H9 (cell line): Measurements from ENCODE around the gene IMMP2L. TPM values are rescaled to one million over a fixed set of nuclear protein-coding genes. Genes with fewer than 3 reads are reported as not detected.
A peak's percentile ranks its signal among the peaks of the same experiment; 100 is the strongest.

Experiments used
- DNase-seq: peaks from one replicate; pipeline ENCODE4 v3.0.0-alpha.2; 2017
- H2AFZ ChIP-seq: one replicate; pipeline ENCODE4 v1.6.1; 2013; ENCODE audit warnings: mild to moderate bottlenecking, low read length, control low read depth, moderate library complexity
- H2AK5ac ChIP-seq: 2 replicates; pipeline ENCODE4 v1.6.1; 2013; ENCODE audit warnings: low read length, control low read depth, mixed read lengths; ENCODE audit not compliant: insufficient read length
- H2BK120ac ChIP-seq: one replicate; pipeline ENCODE4 v1.6.1; 2013; ENCODE audit warnings: low read depth, mild to moderate bottlenecking, low read length, control low read depth, inconsistent platforms; ENCODE audit not compliant: poor library complexity, severe bottlenecking
- H2BK12ac ChIP-seq: 2 replicates; pipeline ENCODE4 v1.6.1; 2013; ENCODE audit warnings: low read length, control low read depth, mixed read lengths, low read depth; ENCODE audit not compliant: insufficient read length
- H2BK15ac ChIP-seq: 2 replicates; pipeline ENCODE4 v1.6.1; 2013; ENCODE audit warnings: low read depth, low read length, control low read depth
- H2BK20ac ChIP-seq: one replicate; pipeline ENCODE4 v1.6.1; 2013; ENCODE audit warnings: low read depth, mild to moderate bottlenecking, low read length, control low read depth, inconsistent platforms; ENCODE audit not compliant: poor library complexity, severe bottlenecking
- H2BK5ac ChIP-seq: 2 replicates; pipeline ENCODE4 v1.6.1; 2013; ENCODE audit warnings: low read length, control low read depth, mixed read lengths; ENCODE audit not compliant: insufficient read length
- H3K14ac ChIP-seq: 2 replicates; pipeline ENCODE4 v1.6.1; 2013; ENCODE audit warnings: low read length, control low read depth; ENCODE audit not compliant: insufficient read depth
- H3K18ac ChIP-seq: 2 replicates; pipeline ENCODE4 v1.6.1; 2013; ENCODE audit warnings: low read depth, mild to moderate bottlenecking, mixed read lengths, low read length, control low read depth; ENCODE audit not compliant: insufficient read length
- H3K23ac ChIP-seq: 2 replicates; pipeline ENCODE4 v1.6.1; 2013; ENCODE audit warnings: low read length, control low read depth, mixed read lengths, low read depth; ENCODE audit not compliant: insufficient read length
- H3K23me2 ChIP-seq: 2 replicates; pipeline ENCODE4 v1.6.1; 2013; ENCODE audit warnings: low read depth, mild to moderate bottlenecking, mixed read lengths, low read length, control low read depth; ENCODE audit not compliant: insufficient read length, poor library complexity, severe bottlenecking
- H3K27ac ChIP-seq: 2 replicates; pipeline ENCODE4 v1.5.1; 2013; ENCODE audit warnings: low read length, control low read depth, mixed read lengths, low read depth; ENCODE audit not compliant: insufficient read length
- H3K27me3 ChIP-seq: 2 replicates; pipeline ENCODE4 v1.6.1; 2013; ENCODE audit warnings: low read length, control low read depth, inconsistent platforms; ENCODE audit not compliant: insufficient read depth
- H3K4ac ChIP-seq: 2 replicates; pipeline ENCODE4 v1.6.1; 2013; ENCODE audit warnings: low read depth, mild to moderate bottlenecking, control low read depth, inconsistent platforms, low read length, moderate library complexity
- H3K4me1 ChIP-seq: 2 replicates; pipeline ENCODE4 v1.6.1; 2013; ENCODE audit warnings: low read length, control low read depth, inconsistent platforms; ENCODE audit not compliant: insufficient read depth
- H3K4me2 ChIP-seq: 2 replicates; pipeline ENCODE4 v1.6.1; 2013; ENCODE audit warnings: low read length, control low read depth, mixed read lengths; ENCODE audit not compliant: insufficient read length, insufficient read depth
- H3K56ac ChIP-seq: 2 replicates; pipeline ENCODE4 v1.6.1; 2013; ENCODE audit warnings: low read depth, mild to moderate bottlenecking, mixed read lengths, low read length, control low read depth; ENCODE audit not compliant: insufficient read length
- H3K79me1 ChIP-seq: 2 replicates; pipeline ENCODE4 v1.6.1; 2013; ENCODE audit warnings: low read depth, mild to moderate bottlenecking, moderate library complexity, low read length, control low read depth, inconsistent platforms; ENCODE audit not compliant: insufficient read depth, poor library complexity, severe bottlenecking
- H3K79me2 ChIP-seq: 2 replicates; pipeline ENCODE4 v1.6.1; 2013; ENCODE audit warnings: low read length, control low read depth, inconsistent platforms; ENCODE audit not compliant: insufficient read depth
- H3K9ac ChIP-seq: 2 replicates; pipeline ENCODE4 v1.6.1; 2013; ENCODE audit warnings: low read length, control low read depth, mixed read lengths; ENCODE audit not compliant: insufficient read length; ENCODE audit errors: extremely low read depth
- H3K9me3 ChIP-seq: one replicate; pipeline ENCODE4 v1.6.1; 2013; ENCODE audit warnings: low read depth, low read length, inconsistent platforms; ENCODE audit not compliant: control insufficient read depth
- H3T11ph ChIP-seq: one replicate; pipeline ENCODE4 v1.6.1; 2013; ENCODE audit warnings: mild to moderate bottlenecking, low read length, control low read depth, inconsistent platforms
- H4K20me1 ChIP-seq: one replicate; pipeline ENCODE4 v1.6.1; 2013; ENCODE audit not compliant: control insufficient read depth, insufficient read length, insufficient read depth
- H4K5ac ChIP-seq: 2 replicates; pipeline ENCODE4 v1.6.1; 2013; ENCODE audit warnings: low read depth, mild to moderate bottlenecking, mixed read lengths, low read length, control low read depth; ENCODE audit not compliant: insufficient read length
- H4K8ac ChIP-seq: replicated peaks from 2 replicates; pipeline ENCODE4 v1.6.1; 2013; ENCODE audit warnings: low read length, control low read depth, mixed read lengths, low read depth; ENCODE audit not compliant: insufficient read length
- H4K91ac ChIP-seq: 2 replicates; pipeline ENCODE4 v1.6.1; 2013; ENCODE audit warnings: low read depth, mild to moderate bottlenecking, moderate library complexity, mixed read lengths, low read length, control low read depth; ENCODE audit not compliant: insufficient read length
- H3K27ac Mint-ChIP-seq, 3 experiments: 2 replicates in 2 of 3; 3 replicates in 1 of 3; pipeline ENCODE4 v1.8.0; 2020 to 2021; ENCODE audit warnings: mixed read lengths in 3 of 3, mild to moderate bottlenecking in 1 of 3, moderate library complexity in 1 of 3
- H3K27me3 Mint-ChIP-seq: 2 replicates; pipeline ENCODE4 v1.8.0; 2021; ENCODE audit warnings: low read depth, mild to moderate bottlenecking, moderate library complexity, mixed read lengths
- H3K36me3 Mint-ChIP-seq, 3 experiments: 2 replicates in 2 of 3; 3 replicates in 1 of 3; pipeline ENCODE4 v1.8.0; 2020 to 2021; ENCODE audit warnings: low read depth in 3 of 3, mixed read lengths in 3 of 3; ENCODE audit not compliant: insufficient read depth in 1 of 3
- H3K4me1 Mint-ChIP-seq, 2 experiments: 2 replicates each; pipeline ENCODE4 v1.8.0; 2020; ENCODE audit warnings: mixed read lengths in 2 of 2
- H3K4me3 Mint-ChIP-seq, 2 experiments: 2 replicates in 1 of 2; 3 replicates in 1 of 2; pipeline ENCODE4 v1.8.0; 2020 to 2021; ENCODE audit warnings: mild to moderate bottlenecking in 2 of 2, mixed read lengths in 2 of 2, moderate library complexity in 1 of 2
- H3K9me3 Mint-ChIP-seq, 2 experiments: 2 replicates in 1 of 2; 3 replicates in 1 of 2; pipeline ENCODE4 v1.8.0; 2020; ENCODE audit warnings: mild to moderate bottlenecking in 2 of 2, mixed read lengths in 2 of 2, moderate library complexity in 1 of 2
- CTCF ChIP-seq: fragments of 200-600 bp; sonication (generic); conservative IDR thresholded peaks from 3 replicates; pipeline ENCODE4 v1.8.0; 2021; ENCODE audit warnings: antibody characterized with exemption, mild to moderate bottlenecking
- WGBS: extraction: QIAGEN DNeasy Blood & Tissue Kit; methylation state at CpG from one replicate; pipeline ENCODE4 v1.1.7; 2013; ENCODE audit warnings: missing lambda C conversion rate, low lambda C conversion rate, mixed read lengths; ENCODE audit not compliant: insufficient read length; ENCODE audit errors: extremely low coverage; 5-methylcytosine and 5-hydroxymethylcytosine counted together
- total RNA-seq: library from RNA; stranded (reverse); gene quantifications from 2 replicates; pipeline ENCODE4 v1.2.1, GENCODE V29; 2021

Gene IMMP2L
- total RNA-seq, 1 experiment from 2014 or later, result 14.7 TPM

- Histone ChIP-seq H3K4me2 (peak overlapping the region; percentile 71), H2BK5ac (no peak overlapping the region), H3T11ph (no peak overlapping the region), H3K9me3 (no peaks in the 10 kb centered on the region), H3K4me1 (no peaks in the 10 kb centered on the region), H3K4ac (no peak overlapping the region), H2BK15ac (no peak overlapping the region), H3K9ac (peak overlapping the region; percentile 69), H2AFZ (no peak overlapping the region), H3K23me2 (peaks cover 6% of the 10 kb centered on the region), H4K5ac (no peak overlapping the region), H2BK20ac (no peak overlapping the region), H4K8ac (no peak overlapping the region), H4K20me1 (no peaks in the 10 kb centered on the region), H3K56ac (no peak overlapping the region), H3K23ac (no peak overlapping the region), H2AK5ac (no peak overlapping the region), H3K79me2 (no peaks in the 10 kb centered on the region), H3K27ac (no peak overlapping the region), H2BK12ac (no peak overlapping the region), H3K27me3 (no peaks in the 10 kb centered on the region), H4K91ac (no peak overlapping the region), H3K14ac (peak overlapping the region; percentile 92; the same call in 1 of the 2 replicates), H3K79me1 (no peaks in the 10 kb centered on the region), H3K18ac (peak overlapping the region; percentile 94), H2BK120ac (no peak overlapping the region)
- H3K4me1 Mint-ChIP-seq, result peaks cover 22 to 27% of the 10 kb centered on the region in 2 experiments
- TF ChIP-seq CTCF, result no peak
- no CpG with 5 or more reads among the region's 4 CpGs for whole genome bisulfite sequencing
- no peak for DNase-seq
- H3K4me3 Mint-ChIP-seq, result peak overlapping the region; percentile 70 to 81
- peaks cover under 1 to 25% (median 9%) of the 10 kb centered on the region in 3 experiments for H3K36me3 Mint-ChIP-seq
- peak overlapping the region in 2 of 3 experiments; percentile 45 to 96; a peak in 3 of 7 replicates for H3K27ac Mint-ChIP-seq
- no peaks in the 10 kb centered on the region for H3K9me3 Mint-ChIP-seq
- peaks cover 3% of the 10 kb centered on the region; the same call in 1 of the 2 replicates for H3K27me3 Mint-ChIP-seq
Measured at GRCh38 chr7:111560773-111561653, 1.3 kb downstream of the IMMP2L start.
